C4-2B (cell line): ENCODE results near the gene CTBS.

Experiments used
- H3K27ac ChIP-seq: fragments of 450-650 bp; 2 replicates; pipeline ENCODE4 v1.5.1; 2017
- CTCF ChIP-seq: fragments of 450-650 bp; conservative IDR thresholded peaks from 2 replicates; pipeline ENCODE4 v1.5.1; 2017; ENCODE audit warnings: mild to moderate bottlenecking
- ZFX ChIP-seq: fragments of 450-650 bp; IDR thresholded peaks from 2 replicates; pipeline ENCODE4 v1.6.1; 2017

CTBS gene

GRCh38 chr1:84571150-84571535 lies 3.1 kb downstream of the CTBS start:
- no peak overlapping the region for H3K27ac ChIP-seq

GRCh38 chr1:84570436-84571149 lies 3.6 kb downstream of the CTBS start:
- no peak for TF ChIP-seq ZFX
- TF ChIP-seq CTCF: no peak
- no peak overlapping the region for H3K27ac ChIP-seq

More at GRCh38 chr1:84571150-84571535, 3.1 kb downstream of the CTBS start:
- no peak for TF ChIP-seq ZFX
- TF ChIP-seq CTCF: no peak

- no peak overlapping the region for H3K27ac ChIP-seq
- TF ChIP-seq ZFX (no peak), CTCF (no peak)
Measured at GRCh38 chr1:84569216-84569615, 5.0 kb downstream of the CTBS start.

- H3K27ac ChIP-seq: no peak overlapping the region
- TF ChIP-seq ZFX (no peak), CTCF (no peak)
Measured at GRCh38 chr1:84550826-84551225, 23.4 kb downstream of the CTBS start.

GRCh38 chr1:84541679-84542078 lies 32.6 kb downstream of the CTBS start:
- no peak for TF ChIP-seq ZFX
- TF ChIP-seq CTCF: peak; percentile 86
- H3K27ac ChIP-seq: peak overlapping the region; percentile 59

GRCh38 chr1:84540759-84541158 lies 33.5 kb downstream of the CTBS start:
- H3K27ac ChIP-seq: no peak overlapping the region
- TF ChIP-seq ZFX (no peak), CTCF (no peak)

- no peak for TF ChIP-seq ZFX
- TF ChIP-seq CTCF: no peak
- H3K27ac ChIP-seq: no peak overlapping the region
Measured at GRCh38 chr1:84539972-84540371, 34.3 kb downstream of the CTBS start.
